HuH-7 (cell line): ENCODE results near the gene SLC1A3.

ENCODE experiments used
- DNase-seq: peaks from one replicate; pipeline ENCODE4 v3.0.0; 2011; ENCODE audit warnings: low spot score

The SLC1A3 gene

DNA sequence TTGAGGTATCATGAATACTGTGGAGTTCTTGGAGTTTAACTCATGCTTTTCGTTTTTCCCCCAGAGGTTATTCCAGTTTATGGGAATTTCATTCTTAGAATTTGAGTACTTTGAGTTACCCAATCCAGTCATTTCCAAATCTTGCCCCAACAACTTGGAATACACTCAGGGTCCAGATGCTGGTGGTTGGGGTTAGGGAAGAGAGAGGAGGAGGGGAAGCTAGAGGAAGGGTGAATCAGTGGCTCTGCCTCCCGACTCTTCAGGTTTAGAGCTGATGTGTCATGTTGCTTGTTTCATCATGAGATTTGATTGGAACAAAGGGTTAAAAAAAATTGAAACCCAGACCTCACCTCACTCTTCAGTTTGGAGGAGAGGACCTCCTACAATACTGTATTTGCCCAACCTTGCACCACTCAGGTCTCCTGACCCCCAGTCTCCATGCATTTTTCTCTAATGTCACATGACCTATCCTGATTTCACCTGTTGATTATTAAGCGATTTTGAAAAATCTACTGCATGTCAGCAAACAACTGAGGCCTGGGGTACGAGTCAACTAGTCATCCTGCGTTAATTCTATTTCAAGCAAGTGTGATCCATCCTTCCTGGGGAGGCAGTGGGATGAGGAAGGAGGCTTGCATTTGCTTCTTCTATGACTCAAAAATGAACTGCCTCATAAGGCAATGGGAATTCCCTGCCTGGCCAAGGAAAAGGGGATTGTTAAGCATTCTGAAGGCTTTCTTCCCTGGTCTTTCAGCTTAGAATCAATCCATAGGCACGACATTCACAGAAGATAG is 6.2 kb upstream of the SLC1A3 start:
- no peak for DNase-seq

- no peak for DNase-seq
Measured at GRCh38 chr5:36600917-36601527, 5.4 kb upstream of the SLC1A3 start.

DNA sequence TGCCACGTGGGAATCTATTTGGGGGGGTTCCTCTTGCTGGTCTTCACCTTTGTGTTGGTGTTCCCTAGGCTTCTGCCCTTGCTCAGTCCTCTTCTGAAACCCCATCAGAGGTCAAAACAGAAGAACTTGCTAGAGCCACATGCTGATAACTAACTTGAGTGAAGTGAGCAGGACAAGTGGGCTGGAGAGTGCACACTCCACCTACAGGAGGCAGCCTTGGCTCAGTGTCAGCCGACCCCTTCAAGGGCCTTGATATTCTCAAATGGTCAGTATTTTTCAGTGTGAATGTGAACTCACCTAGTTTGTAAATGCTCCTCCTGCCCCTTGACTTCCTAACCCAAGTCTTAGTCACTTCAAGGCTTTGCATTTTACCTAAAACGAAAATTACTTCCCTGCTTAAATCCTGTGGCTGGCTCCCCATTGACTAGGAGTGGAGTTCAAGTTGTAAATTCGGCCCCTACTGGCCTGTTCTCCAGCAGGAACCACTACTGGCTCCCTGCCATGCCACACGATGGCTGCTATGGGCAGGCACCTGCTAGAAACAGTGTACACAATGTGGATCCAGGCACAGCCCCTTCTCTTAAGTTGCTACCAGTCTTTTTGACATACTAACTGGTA is 3.6 kb upstream of the SLC1A3 start:
- peak; percentile 58 for DNase-seq

- DNase-seq, result no peak
Measured at GRCh38 chr5:36605241-36605640, 1.2 kb upstream of the SLC1A3 start.

GRCh38 chr5:36606036-36606427 is 374 bp upstream of the SLC1A3 start:
- no peak for DNase-seq

GRCh38 chr5:36607114-36607571 is 737 bp downstream of the SLC1A3 start:
- peak; percentile 46 for DNase-seq

- peak; percentile 26 for DNase-seq
Measured at GRCh38 chr5:36607838-36608783, 1.7 kb downstream of the SLC1A3 start.

DNA sequence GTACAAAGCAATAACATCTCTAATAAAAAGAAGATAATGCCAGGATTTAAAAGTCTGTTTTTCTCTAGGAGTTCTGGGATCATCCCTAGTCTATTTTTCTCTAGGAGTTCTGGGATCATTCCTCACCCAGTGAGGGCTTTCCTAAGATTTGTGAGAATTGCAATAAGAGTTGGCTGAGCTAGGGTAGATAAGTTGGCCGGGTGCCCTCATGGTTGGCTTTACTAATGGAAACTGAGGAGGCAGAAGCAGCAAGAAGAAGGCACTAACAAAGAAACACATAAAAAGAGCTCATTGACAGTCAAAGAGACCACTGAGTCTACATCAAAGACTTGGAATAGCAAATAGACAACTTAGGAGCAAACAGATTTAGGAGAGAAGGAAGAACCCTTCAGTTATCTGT is 4.2 kb downstream of the SLC1A3 start:
- no peak for DNase-seq

GRCh38 chr5:36611520-36612274 is 5.3 kb downstream of the SLC1A3 start:
- DNase-seq, result no peak

DNA sequence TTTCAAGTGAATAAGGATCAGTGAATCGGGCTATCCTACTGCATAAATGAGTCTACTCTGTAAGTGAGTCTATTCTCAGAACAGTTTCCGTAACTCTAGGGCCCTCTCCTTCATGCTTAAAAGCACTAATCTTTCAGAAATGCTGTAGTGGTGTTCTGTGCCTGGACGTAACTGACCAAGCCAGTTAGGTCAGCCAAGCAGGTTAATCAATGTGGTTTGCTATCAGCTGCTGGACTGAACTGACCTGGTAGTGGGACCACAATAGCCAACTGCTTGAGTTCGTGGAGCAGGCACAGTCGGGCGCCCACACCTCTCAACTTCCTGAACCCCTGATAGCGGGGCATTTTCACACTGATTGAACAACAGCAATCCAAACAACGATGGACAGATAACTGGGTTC is 6.8 kb downstream of the SLC1A3 start:
- no peak for DNase-seq

GRCh38 chr5:36613771-36614656 is 7.6 kb downstream of the SLC1A3 start:
- DNase-seq, result no peak

DNA sequence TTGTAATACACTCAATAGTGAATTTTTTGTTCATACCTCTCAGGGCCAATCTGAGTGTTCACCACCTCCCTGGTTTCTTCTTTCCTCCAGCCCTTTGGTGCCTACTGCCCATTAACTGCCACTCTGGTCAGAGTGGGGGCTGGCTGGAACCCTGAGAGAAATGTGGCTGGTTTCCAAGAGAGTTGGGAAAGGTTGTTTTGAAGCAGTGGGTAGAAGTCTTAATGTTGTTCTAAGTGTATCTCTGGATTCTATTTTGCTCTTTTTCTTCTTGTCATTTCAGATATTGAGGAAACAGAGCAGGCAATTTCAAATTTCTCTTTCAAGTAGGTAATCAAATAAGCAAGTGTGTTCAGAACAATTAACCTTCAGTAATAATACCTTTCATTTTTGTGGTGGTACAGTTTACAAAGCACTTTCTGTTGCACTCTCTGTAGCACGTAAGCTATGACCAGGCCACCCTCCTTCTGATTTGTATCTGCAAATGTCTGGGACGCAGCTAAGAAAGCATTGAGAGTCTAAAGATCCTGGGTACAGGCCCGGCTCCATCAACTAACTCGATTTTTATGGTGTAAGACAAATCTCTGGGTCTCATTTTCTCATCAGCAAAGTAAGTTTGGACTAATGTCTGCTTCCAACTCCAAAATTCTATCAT is 8.4 kb downstream of the SLC1A3 start:
- no peak for DNase-seq

DNA sequence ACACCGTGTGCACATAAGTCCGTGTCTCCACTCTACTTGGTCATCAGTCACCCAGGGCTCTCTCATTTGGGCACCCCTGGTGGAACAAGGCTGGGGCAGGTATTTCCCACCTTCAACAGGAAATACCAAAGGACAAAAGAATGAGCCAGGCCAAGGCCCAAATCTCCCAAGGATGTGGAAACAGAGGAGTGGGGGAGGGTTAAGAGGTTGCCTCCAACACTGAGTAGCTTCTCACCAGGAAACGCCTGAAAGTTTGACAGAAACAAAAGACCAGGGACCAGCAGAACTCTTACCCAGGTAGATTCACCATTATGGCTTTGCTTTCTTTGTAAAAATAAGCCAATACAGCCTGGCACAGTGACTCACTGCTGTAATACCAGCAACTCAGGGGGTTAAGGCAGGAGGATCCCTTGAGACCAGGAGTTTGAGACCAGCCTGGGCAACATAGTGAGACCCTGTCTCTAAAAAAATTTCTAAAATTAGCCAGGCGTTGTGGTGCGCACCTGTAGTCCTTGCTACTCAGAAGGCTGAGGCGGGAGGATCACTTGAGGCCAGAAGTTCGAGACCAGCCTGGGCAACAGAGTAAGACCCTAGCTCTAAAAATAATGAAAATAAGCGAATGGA is 12.7 kb downstream of the SLC1A3 start:
- DNase-seq, result no peak

- DNase-seq, result no peak
Measured at GRCh38 chr5:36621985-36622384, 15.6 kb downstream of the SLC1A3 start.

DNA sequence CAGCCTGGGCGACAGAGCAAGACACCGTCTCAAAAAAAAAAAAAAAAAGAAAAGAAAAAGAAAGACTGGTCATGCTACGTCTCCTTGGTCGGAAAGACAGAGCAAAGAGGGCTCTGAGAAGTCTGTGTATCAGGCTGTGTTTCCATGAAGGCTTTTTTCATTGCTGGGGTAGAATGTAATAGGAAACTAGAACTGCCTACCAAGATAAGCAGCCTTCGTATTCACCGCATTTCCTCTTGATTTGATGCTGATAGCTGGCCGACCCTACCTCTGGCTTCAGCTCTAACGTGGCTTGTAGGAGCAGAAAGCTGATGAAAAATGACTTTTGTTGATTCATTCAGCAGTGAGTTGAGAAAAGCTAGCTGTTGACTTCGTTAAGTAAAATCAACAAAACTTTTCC is 17.4 kb downstream of the SLC1A3 start:
- DNase-seq, result no peak

DNA sequence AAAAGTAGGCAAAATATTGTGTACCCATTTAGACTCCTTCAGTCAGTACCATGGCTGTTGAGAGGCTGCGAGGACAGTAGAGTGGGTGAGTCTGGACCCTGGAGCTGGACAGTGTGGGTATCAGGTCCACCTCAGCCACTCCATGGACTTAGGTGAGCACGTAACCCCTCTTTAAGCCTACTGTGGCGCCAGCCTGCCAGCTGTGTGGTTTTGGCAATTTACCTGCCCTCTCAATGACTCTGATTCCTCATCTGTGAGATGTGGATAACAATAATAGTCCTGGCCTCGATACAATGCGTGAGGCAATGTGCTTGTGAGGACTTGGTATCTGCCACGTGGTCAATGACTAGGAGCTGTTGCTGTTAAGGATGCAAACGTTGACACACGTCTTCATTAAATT is 17.9 kb downstream of the SLC1A3 start:
- DNase-seq, result no peak

GRCh38 chr5:36628695-36629094 is 22.3 kb downstream of the SLC1A3 start:
- no peak for DNase-seq

DNA sequence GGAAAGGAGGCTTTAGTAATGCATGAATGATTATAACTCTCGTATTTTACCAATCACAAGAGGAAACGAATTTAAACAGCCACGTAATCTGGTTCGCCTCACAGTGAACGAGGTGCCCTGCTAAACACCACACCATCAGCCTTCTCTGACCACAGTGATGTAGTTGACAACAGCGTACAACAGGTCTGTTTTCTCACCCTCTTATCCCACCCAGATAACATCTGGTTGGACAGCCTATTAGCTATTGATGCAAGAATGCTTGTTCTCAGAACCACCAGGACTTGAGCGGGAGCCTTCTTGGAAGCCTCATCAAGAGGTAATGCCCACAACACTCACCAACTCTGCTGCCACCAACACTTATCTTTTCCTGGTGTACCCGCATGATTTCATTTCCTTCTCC is 23.3 kb downstream of the SLC1A3 start:
- DNase-seq, result no peak
